CMK (cell line): ENCODE measurements around the gene PKN2.

ENCODE experiments used
- DNase-seq: peaks from one replicate; pipeline ENCODE4 v3.0.0-alpha.2; 2010; ENCODE audit warnings: low read depth

PKN2 gene

GRCh38 chr1:88735382-88735781 is 51.3 kb downstream of the PKN2 start:
- no peak for DNase-seq

- no peak for DNase-seq
These were observed 51.8 kb downstream of the PKN2 start for GRCh38 chr1:88735909-88736308.

- peak; percentile 8 for DNase-seq
These were observed 52.7 kb downstream of the PKN2 start for GRCh38 chr1:88736633-88737248.

- no peak for DNase-seq
These were observed 53.4 kb downstream of the PKN2 start for GRCh38 chr1:88737338-88737927.

- DNase-seq: no peak
These were observed 56.7 kb downstream of the PKN2 start for GRCh38 chr1:88740784-88741183.

GRCh38 chr1:88741413-88741812 is 57.3 kb downstream of the PKN2 start:
- no peak for DNase-seq

- DNase-seq: no peak
These were observed 58.5 kb downstream of the PKN2 start for GRCh38 chr1:88742531-88742930.

- DNase-seq: no peak
These were observed 60.1 kb downstream of the PKN2 start for GRCh38 chr1:88744142-88744541.

GRCh38 chr1:88746916-88747315 is 62.8 kb downstream of the PKN2 start:
- DNase-seq: no peak

GRCh38 chr1:88751714-88752113 is 67.6 kb downstream of the PKN2 start:
- no peak for DNase-seq

- DNase-seq: no peak
These were observed 69.4 kb downstream of the PKN2 start for GRCh38 chr1:88753506-88753905.

- no peak for DNase-seq
These were observed 79.8 kb downstream of the PKN2 start for GRCh38 chr1:88763649-88764406.

GRCh38 chr1:88768187-88768586 is 84.1 kb downstream of the PKN2 start:
- DNase-seq: no peak

- no peak for DNase-seq
These were observed 84.7 kb downstream of the PKN2 start for GRCh38 chr1:88768816-88769215.

GRCh38 chr1:88773540-88774150 is 89.6 kb downstream of the PKN2 start:
- DNase-seq: no peak

GRCh38 chr1:88774151-88774556 is 90.1 kb downstream of the PKN2 start:
- DNase-seq: no peak

GRCh38 chr1:88777604-88778149 is 93.6 kb downstream of the PKN2 start:
- no peak for DNase-seq

- DNase-seq: no peak
These were observed 95.8 kb downstream of the PKN2 start for GRCh38 chr1:88779880-88780279.

GRCh38 chr1:88780485-88780884 is 96.4 kb downstream of the PKN2 start:
- no peak for DNase-seq

- DNase-seq: no peak
These were observed 99.1 kb downstream of the PKN2 start for GRCh38 chr1:88783145-88783544.

GRCh38 chr1:88784551-88784950 is 100.5 kb downstream of the PKN2 start:
- no peak for DNase-seq

- no peak for DNase-seq
These were observed 103.2 kb downstream of the PKN2 start for GRCh38 chr1:88787023-88787903.
